ENCODE data around the gene SUSD5. TPM values are rescaled to one million over a fixed set of nuclear protein-coding genes. Genes with fewer than 3 reads are reported as not detected.
"Not testable (repeated sequence)": the region's sequence is repeated elsewhere in the genome, so short reads cannot be mapped to it uniquely, and the experiment has no call there.

Gene SUSD5
- total RNA-seq, 1 experiment from 2014 or later, result 14.1 TPM

GRCh38 chr3:33219175-33219487, 521 bp upstream of the SUSD5 start:
- DNase-seq (ENCODE audit: low read depth in 1 of 2, low spot score in 2 of 2), result no peak
- Histone ChIP-seq H3K9me3 (replicated peaks) (no peaks in the 10 kb centered on the region), H3K36me3 (no peaks in the 10 kb centered on the region), H3K27me3 (replicated peaks) (no peaks in the 10 kb centered on the region), H3K27ac (peak overlapping the region; percentile 54), H3K4me1 (replicated peaks) (peaks cover 23% of the 10 kb centered on the region), H3K4me3 (peak overlapping the region; percentile 77)

GRCh38 chr3:33217866-33218445, 654 bp downstream of the SUSD5 start:
- Histone ChIP-seq H3K27me3 (replicated peaks) (no peaks in the 10 kb centered on the region), H3K4me3 (peak overlapping the region; percentile 77), H3K27ac (no peak overlapping the region; the same call in 1 of the 2 replicates), H3K9me3 (replicated peaks) (no peaks in the 10 kb centered on the region), H3K4me1 (replicated peaks) (peaks cover 23% of the 10 kb centered on the region), H3K36me3 (no peaks in the 10 kb centered on the region)
- DNase-seq (ENCODE audit: low read depth in 1 of 2, low spot score in 2 of 2), result peak in 1 of 2 experiments; percentile 31

GRCh38 chr3:33215739-33216138, 2.9 kb downstream of the SUSD5 start:
- no peak overlapping the region for H3K27ac ChIP-seq
- no peaks in the 10 kb centered on the region for H3K9me3 ChIP-seq (replicated peaks)
- DNase-seq (ENCODE audit: low read depth in 1 of 2, low spot score in 2 of 2), result no peak
- no peak overlapping the region for H3K4me3 ChIP-seq
- peaks cover 39% of the 10 kb centered on the region for H3K4me1 ChIP-seq (replicated peaks)
- H3K36me3 ChIP-seq, result no peaks in the 10 kb centered on the region
- no peaks in the 10 kb centered on the region for H3K27me3 ChIP-seq (replicated peaks)

DNA sequence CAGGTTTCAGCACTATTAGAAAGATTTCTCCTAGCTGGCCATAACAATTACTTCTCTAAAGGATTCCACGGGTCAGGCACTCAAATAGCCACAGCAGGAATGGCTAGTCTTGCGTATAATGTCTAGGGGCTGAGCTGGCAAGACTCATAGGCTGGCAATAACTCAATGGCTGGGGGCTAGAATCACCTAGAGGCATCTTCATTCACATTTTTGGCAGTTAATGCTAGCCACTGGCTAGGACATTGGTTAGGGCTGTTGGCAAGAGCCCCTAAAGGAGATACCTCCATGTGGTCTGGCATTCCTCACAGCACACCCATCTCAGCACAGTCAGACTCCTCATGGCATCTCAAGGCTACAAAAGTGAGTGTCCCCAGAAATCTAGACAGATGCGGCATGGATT, 6.2 kb downstream of the SUSD5 start:
- Histone ChIP-seq H3K4me1 (replicated peaks) (peaks cover 25% of the 10 kb centered on the region), H3K36me3 (no peaks in the 10 kb centered on the region), H3K27me3 (replicated peaks) (no peaks in the 10 kb centered on the region), H3K27ac (0 out of 2 replicates have a peak overlapping the region, but pooled peaks have one; percentile 51), H3K4me3 (no peak overlapping the region), H3K9me3 (replicated peaks) (no peaks in the 10 kb centered on the region)
- DNase-seq (ENCODE audit: low read depth in 1 of 2, low spot score in 2 of 2), result no peak

DNA sequence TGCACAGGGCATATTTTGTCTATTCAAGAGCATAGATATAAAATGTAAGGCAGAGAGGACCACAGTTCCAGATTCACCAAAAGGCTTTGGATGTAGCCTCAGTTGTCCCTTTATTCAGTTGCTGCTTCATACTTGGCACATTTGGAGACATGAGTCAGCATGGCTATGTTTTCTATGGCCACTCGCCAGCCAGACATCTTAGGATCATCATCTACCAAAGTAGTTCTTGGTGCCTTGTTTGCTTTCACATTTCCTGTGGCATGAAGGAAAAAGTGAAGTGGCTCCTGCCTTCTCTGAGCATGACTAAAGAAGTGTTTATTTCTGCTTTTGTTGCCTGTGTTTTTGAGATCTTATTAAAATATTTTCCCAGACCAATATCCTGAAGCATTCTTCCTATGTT, 7.2 kb downstream of the SUSD5 start:
- H3K4me1 ChIP-seq (replicated peaks), result peaks cover 18% of the 10 kb centered on the region
- peak overlapping the region; percentile 51 for H3K27ac ChIP-seq

DNA sequence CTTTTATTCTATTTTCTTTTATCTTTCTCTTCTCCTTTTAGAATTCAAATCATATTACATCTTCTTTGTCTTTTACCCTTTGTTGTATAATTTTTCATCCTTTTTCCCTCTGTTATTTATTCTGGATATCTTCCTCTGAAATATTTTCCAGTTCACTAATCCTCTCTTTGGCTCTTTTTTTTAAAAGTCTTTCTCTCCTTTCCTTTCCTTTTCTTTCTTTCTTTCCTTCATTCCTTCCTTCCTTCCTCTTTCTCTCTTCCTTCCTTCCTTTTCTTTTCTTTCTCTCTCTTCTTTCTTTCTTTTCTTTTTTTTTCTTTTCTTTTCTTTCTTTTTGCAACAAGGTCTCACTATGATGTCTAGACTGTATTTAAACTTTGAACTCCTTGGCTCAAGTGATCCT, 9.3 kb downstream of the SUSD5 start:
- no peak overlapping the region for H3K4me3 ChIP-seq
- DNase-seq (ENCODE audit: low read depth in 1 of 2, low spot score in 2 of 2), result no peak
- H3K27ac ChIP-seq, result no peak overlapping the region
- no peaks in the 10 kb centered on the region for H3K36me3 ChIP-seq
- no peaks in the 10 kb centered on the region for H3K27me3 ChIP-seq (replicated peaks)
- H3K4me1 ChIP-seq (replicated peaks), result peaks cover 17% of the 10 kb centered on the region
- H3K9me3 ChIP-seq (replicated peaks), result 0 out of 2 replicates have a peak, but pooled peaks cover 2% of the 10 kb centered on the region

More for the DNA sequence above, 7.2 kb downstream of the SUSD5 start:
- no peak overlapping the region for H3K4me3 ChIP-seq
- DNase-seq (ENCODE audit: low read depth in 1 of 2, low spot score in 2 of 2), result peak; percentile 84
- H3K36me3 ChIP-seq, result no peaks in the 10 kb centered on the region
- no peaks in the 10 kb centered on the region for H3K9me3 ChIP-seq (replicated peaks)
- no peaks in the 10 kb centered on the region for H3K27me3 ChIP-seq (replicated peaks)

- no peak overlapping the region for H3K4me3 ChIP-seq
- DNase-seq (ENCODE audit: low read depth in 1 of 2, low spot score in 2 of 2), result no peak
- no peaks in the 10 kb centered on the region for H3K36me3 ChIP-seq
- H3K9me3 ChIP-seq (replicated peaks), result 0 out of 2 replicates have a peak, but pooled peaks cover 2% of the 10 kb centered on the region
- no peak overlapping the region for H3K27ac ChIP-seq
- H3K4me1 ChIP-seq (replicated peaks), result no peaks in the 10 kb centered on the region
- H3K27me3 ChIP-seq (replicated peaks), result no peaks in the 10 kb centered on the region
These were observed 15.7 kb downstream of the SUSD5 start for GRCh38 chr3:33202711-33203457.

- Histone ChIP-seq H3K36me3 (no peaks in the 10 kb centered on the region), H3K9me3 (replicated peaks) (0 out of 2 replicates have a peak, but pooled peaks cover 2% of the 10 kb centered on the region), H3K27ac (no peak overlapping the region), H3K4me1 (replicated peaks) (no peaks in the 10 kb centered on the region), H3K4me3 (no peak overlapping the region), H3K27me3 (replicated peaks) (no peaks in the 10 kb centered on the region)
- DNase-seq (ENCODE audit: low read depth in 1 of 2, low spot score in 2 of 2), result no peak
These were observed 17.4 kb downstream of the SUSD5 start for GRCh38 chr3:33201195-33201594.

DNA sequence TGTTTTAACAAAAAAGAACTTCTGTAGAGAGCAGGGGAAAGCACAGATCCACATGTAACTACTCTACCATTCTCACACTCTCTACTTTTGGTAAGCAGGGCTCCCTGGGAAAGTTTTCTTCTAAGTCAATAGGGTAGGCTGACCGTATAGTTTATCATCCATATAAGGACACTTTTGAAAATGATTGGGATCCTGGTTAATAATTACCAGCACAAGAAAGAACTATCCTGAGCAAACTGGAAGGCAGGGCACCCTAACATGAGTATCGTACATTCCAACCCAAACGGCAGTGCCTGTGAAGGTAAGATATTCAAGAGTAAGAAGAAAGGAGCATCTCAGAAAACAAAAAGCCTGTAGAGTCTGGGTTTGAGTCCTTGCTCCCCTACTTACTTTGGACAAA, 22.1 kb downstream of the SUSD5 start:
- Histone ChIP-seq H3K9me3 (replicated peaks) (no peaks in the 10 kb centered on the region), H3K27me3 (replicated peaks) (no peaks in the 10 kb centered on the region), H3K4me3 (no peak overlapping the region), H3K36me3 (no peaks in the 10 kb centered on the region), H3K27ac (no peak overlapping the region), H3K4me1 (replicated peaks) (no peaks in the 10 kb centered on the region)
- no peak for DNase-seq (ENCODE audit: low read depth in 1 of 2, low spot score in 2 of 2)

DNA sequence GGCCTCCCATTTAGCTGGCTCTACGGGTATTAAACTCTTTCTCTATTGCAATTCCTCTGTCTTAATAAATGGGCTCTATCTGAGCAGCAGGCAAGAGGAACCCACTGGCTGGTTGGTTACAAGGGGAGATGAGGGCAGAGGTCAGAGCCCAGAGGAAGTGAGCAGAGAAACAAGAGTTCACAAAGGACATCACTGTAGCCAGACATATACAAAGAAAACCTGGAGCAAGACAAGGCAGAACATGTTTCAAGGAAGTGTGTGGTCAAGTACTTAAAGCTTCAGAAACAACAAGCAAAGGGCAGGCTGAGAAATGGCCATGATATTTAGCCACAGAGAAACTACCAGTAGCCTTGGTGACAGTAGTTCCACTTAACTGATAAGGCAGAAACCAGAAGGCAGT, 24.3 kb downstream of the SUSD5 start:
- Histone ChIP-seq H3K4me1 (replicated peaks) (no peaks in the 10 kb centered on the region), H3K27me3 (replicated peaks) (no peaks in the 10 kb centered on the region), H3K9me3 (replicated peaks) (no peaks in the 10 kb centered on the region), H3K36me3 (no peaks in the 10 kb centered on the region), H3K4me3 (no peak overlapping the region), H3K27ac (no peak overlapping the region)
- DNase-seq (ENCODE audit: low read depth in 1 of 2, low spot score in 2 of 2), result no peak

DNA sequence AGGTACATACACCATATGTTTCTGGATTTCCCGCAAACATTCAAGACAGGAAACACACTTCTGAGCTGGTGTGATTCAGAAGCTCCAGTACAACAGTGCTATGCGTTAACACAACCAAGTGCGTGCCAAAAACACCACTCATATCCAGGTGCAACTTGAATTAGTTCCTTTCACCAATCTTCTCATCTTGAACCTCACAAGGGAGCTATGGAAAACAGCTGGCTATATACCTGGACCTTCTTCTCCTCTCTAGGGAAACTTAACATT, 31.3 kb downstream of the SUSD5 start:
- no peak for DNase-seq (ENCODE audit: low read depth in 1 of 2, low spot score in 2 of 2)
- H3K36me3 ChIP-seq, result no peaks in the 10 kb centered on the region
- no peak overlapping the region for H3K27ac ChIP-seq
- no peak overlapping the region for H3K4me3 ChIP-seq
- H3K9me3 ChIP-seq (replicated peaks), result no peaks in the 10 kb centered on the region
- no peaks in the 10 kb centered on the region for H3K27me3 ChIP-seq (replicated peaks)
- H3K4me1 ChIP-seq (replicated peaks), result no peaks in the 10 kb centered on the region

DNA sequence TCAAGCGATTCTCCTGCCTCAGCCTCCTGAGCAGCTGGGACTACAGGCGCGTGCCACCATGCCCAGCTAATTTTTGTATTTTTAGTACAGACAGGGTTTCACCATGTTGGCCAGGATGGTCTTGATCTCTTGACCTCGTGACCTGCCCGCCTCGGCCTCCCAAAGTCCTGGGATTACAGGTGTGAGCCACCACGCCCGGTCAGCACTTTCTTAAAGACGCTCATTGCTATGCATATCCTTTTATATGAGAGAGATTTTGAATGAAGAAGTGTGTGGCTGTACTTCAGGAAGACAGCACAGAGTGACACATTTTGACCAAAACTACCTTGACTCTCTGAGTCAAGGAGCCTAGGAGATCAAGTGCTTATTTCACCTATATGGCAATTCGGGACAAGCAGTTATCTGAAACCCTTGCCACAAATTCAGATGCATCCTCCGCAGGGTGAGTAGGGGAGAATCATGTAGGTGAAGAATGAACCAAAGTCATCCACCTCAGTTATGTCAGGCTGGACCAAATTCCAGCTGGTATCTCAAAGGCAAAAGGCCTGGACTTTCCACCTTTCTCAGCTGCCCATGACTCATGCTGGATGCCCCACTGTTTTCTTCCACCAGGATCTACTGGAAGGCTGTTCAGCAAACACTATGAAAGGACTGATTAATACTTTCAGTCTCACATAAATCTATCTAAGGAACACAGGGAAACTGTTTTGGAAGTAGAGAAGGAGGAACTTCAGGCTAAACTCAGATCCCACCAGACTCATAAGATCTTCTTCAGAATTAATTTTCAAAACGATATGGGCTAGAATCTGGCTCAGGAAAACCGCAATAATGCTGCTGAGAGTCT, 31.9 kb downstream of the SUSD5 start:
- H3K27ac ChIP-seq, result no peak overlapping the region
- H3K4me3 ChIP-seq, result no peak overlapping the region
- no peaks in the 10 kb centered on the region for H3K9me3 ChIP-seq (replicated peaks)
- H3K4me1 ChIP-seq (replicated peaks), result no peaks in the 10 kb centered on the region
- H3K36me3 ChIP-seq, result no peaks in the 10 kb centered on the region
- DNase-seq (ENCODE audit: low read depth in 1 of 2, low spot score in 2 of 2), result no peak
- no peaks in the 10 kb centered on the region for H3K27me3 ChIP-seq (replicated peaks)

DNA sequence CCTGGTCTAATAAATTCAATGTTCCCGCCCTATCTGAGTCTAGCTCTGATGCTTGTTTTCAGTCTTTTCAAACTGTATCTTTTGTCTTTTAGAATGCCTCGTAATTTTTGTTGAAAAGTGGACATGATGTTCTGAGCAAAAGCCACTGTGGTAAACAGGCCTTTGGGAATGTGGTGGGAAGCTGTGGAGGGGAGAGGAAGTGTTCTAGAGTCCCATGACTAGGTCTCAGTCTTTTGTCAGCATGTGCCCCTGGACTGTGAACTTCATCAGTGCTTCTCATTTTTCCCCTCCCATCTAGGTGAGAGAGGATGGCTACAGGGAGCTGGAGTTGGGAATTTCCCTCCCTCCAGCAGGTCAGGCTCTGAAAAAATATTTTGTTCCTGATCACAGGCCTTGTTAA, 33.7 kb downstream of the SUSD5 start:
- Histone ChIP-seq H3K9me3 (replicated peaks) (no peaks in the 10 kb centered on the region), H3K27ac (no peak overlapping the region), H3K4me1 (replicated peaks) (no peaks in the 10 kb centered on the region), H3K27me3 (replicated peaks) (no peaks in the 10 kb centered on the region), H3K4me3 (no peak overlapping the region), H3K36me3 (no peaks in the 10 kb centered on the region)
- DNase-seq (ENCODE audit: low read depth in 1 of 2, low spot score in 2 of 2), result no peak

GRCh38 chr3:33181641-33182040, 37.0 kb downstream of the SUSD5 start:
- H3K36me3 ChIP-seq; H3K4me3 ChIP-seq; DNase-seq (ENCODE audit: low read depth in 1 of 2, low spot score in 2 of 2); H3K9me3 ChIP-seq (replicated peaks); H3K4me1 ChIP-seq (replicated peaks); H3K27me3 ChIP-seq (replicated peaks); H3K27ac ChIP-seq: not testable (repeated sequence)

Data from SJSA1 (cell line).